PC-3 (cell line): ENCODE measurements around the gene PIAS1. TPM values are rescaled to one million over a fixed set of nuclear protein-coding genes. Genes with fewer than 3 reads are reported as not detected.

Experiments
- ATAC-seq: fragments of 200-7000 bp; cut with Tn5 transposase; 2 replicates; pipeline ENCODE4 v1.9.1; 2020; ENCODE audit warnings: mild to moderate bottlenecking, moderate library complexity
- BruUV-seq: library from RNA; stranded (reverse); fragments of 400-500 nt; replicated peaks from 2 replicates; lab custom pipeline; 2021; lab: Mats Ljungman, UMichigan
- CTCF ChIA-PET: fragments of 300-600 bp; sonication (Branson Sonifier 250); formaldehyde crosslinking; loops from one replicate; lab custom pipeline; 2022; ENCODE audit warnings: antibody characterized with exemption; lab: Charles Lee
- POLR2A ChIA-PET: fragments of 300-600 bp; sonication (Branson Sonifier 250); formaldehyde crosslinking; loops from one replicate; lab custom pipeline; 2022; ENCODE audit warnings: antibody characterized with exemption; ENCODE audit not compliant: unreplicated experiment; lab: Charles Lee
- DNase-seq: peaks from one replicate; pipeline ENCODE4 v3.0.0-alpha.2; 2015
- H2AFZ ChIP-seq: fragments of 300-600 bp; sonication (generic); 2 replicates; pipeline ENCODE4 v1.6.0; 2016; ENCODE audit warnings: antibody characterized with exemption, low read length
- H3F3A ChIP-seq: fragments of 300-600 bp; sonication (generic); one replicate; pipeline ENCODE4 v1.6.0; 2017; ENCODE audit warnings: antibody characterized with exemption, low read length, control low read depth, mild to moderate bottlenecking; ENCODE audit not compliant: unreplicated experiment
- H3K27ac ChIP-seq: fragments of 300-600 bp; sonication (generic); 2 replicates; pipeline ENCODE4 v1.5.1; 2016; ENCODE audit warnings: mild to moderate bottlenecking, low read length
- H3K27me3 ChIP-seq: fragments of 300-600 bp; sonication (generic); 2 replicates; pipeline ENCODE4 v1.6.1; 2016; ENCODE audit warnings: low read length, mixed read lengths
- H3K36me3 ChIP-seq: fragments of 300-600 bp; sonication (generic); 2 replicates; pipeline ENCODE4 v1.6.1; 2016; ENCODE audit warnings: low read depth, mixed run types, low read length, mixed read lengths
- H3K4me1 ChIP-seq: fragments of 300-600 bp; sonication (generic); 2 replicates; pipeline ENCODE4 v1.5.1; 2016; ENCODE audit warnings: low read length; ENCODE audit not compliant: insufficient read depth
- H3K4me2 ChIP-seq: fragments of 300-600 bp; sonication (generic); 2 replicates; pipeline ENCODE4 v1.6.0; 2016; ENCODE audit warnings: low read length
- H3K4me3 ChIP-seq: fragments of 300-600 bp; sonication (generic); 2 replicates; pipeline ENCODE4 v1.5.1; 2016; ENCODE audit warnings: mild to moderate bottlenecking, low read length, mixed read lengths
- H3K79me2 ChIP-seq: fragments of 300-600 bp; sonication (generic); 2 replicates; pipeline ENCODE4 v1.6.1; 2017; ENCODE audit warnings: low read length, mixed read lengths
- H3K9ac ChIP-seq: fragments of 300-600 bp; sonication (generic); 2 replicates; pipeline ENCODE4 v1.6.0; 2016; ENCODE audit warnings: mild to moderate bottlenecking, low read length
- H3K9me2 ChIP-seq: fragments of 300-600 bp; sonication (generic); replicated peaks from 2 replicates; pipeline ENCODE4 v1.6.1; 2016; ENCODE audit warnings: mixed run types, low read length, mixed read lengths
- H3K9me3 ChIP-seq: fragments of 300-600 bp; sonication (generic); 2 replicates; pipeline ENCODE4 v1.6.1; 2016; ENCODE audit warnings: low read length, mixed read lengths
- H4K20me1 ChIP-seq: fragments of 300-600 bp; sonication (generic); 2 replicates; pipeline ENCODE4 v1.6.1; 2016; ENCODE audit warnings: low read length, mixed read lengths
- CTCF ChIP-seq: fragments of 300-600 bp; sonication (generic); conservative IDR thresholded peaks from 2 replicates; pipeline ENCODE4 v1.5.1; 2017; ENCODE audit warnings: antibody characterized with exemption, low read depth, mild to moderate bottlenecking, low read length
- EZH2 ChIP-seq: fragments of 300-600 bp; sonication (generic); IDR thresholded peaks from one replicate; pipeline ENCODE4 v1.6.1; 2017; ENCODE audit warnings: antibody characterized with exemption, mild to moderate bottlenecking, low read length; ENCODE audit not compliant: unreplicated experiment
- EZH2phosphoT487 ChIP-seq: fragments of 300-600 bp; sonication (generic); IDR thresholded peaks from 2 replicates; pipeline ENCODE4 v1.6.1; 2018; ENCODE audit warnings: mild to moderate bottlenecking, antibody characterized with exemption, low read length, borderline replicate concordance
- intact Hi-C: fragments of 100-400 bp; cut with micrococcal nuclease; formaldehyde crosslinking; loops from 2 replicates; pipeline ENCODE4 v1.9.0; 2023
- total RNA-seq: library from RNA; depleted of rRNA; stranded (reverse); fragments of >200 nt; gene quantifications from 2 replicates; pipeline ENCODE4 v1.2.3, GENCODE V29; 2014

PIAS1 gene
- total RNA-seq, 1 experiment from 2014 or later = 21.9 TPM

DNA sequence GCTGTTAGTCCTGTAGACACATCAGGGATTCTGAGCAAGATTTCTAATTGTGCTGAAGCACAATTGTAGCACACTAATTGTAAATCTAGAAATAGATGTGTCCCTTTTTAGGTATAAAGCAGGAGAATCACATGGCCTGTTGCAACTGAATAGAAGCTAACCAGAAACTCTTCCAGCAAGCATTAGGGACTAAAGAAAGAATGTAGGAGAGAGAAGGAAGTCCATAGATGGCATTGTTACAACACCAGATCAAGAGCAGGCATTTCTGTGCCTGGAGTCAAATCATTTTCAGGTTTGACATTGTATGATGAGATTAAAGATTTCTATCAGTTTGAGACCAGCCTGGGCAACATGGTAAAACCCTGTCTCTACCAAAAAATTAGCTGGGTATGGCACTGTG, 123.6 kb downstream of the PIAS1 start:
- Histone ChIP-seq H3K36me3 (peaks cover 19% of the 10 kb centered on the region), H3F3A (no peaks in the 10 kb centered on the region), H3K27ac (no peak overlapping the region), H2AFZ (no peak overlapping the region), H3K4me3 (no peak overlapping the region), H3K9me3 (no peaks in the 10 kb centered on the region), H3K9ac (no peak overlapping the region), H3K4me1 (no peaks in the 10 kb centered on the region), H3K79me2 (no peaks in the 10 kb centered on the region), H4K20me1 (no peaks in the 10 kb centered on the region), H3K9me2 (no peaks in the 10 kb centered on the region), H3K4me2 (no peak overlapping the region), H3K27me3 (no peaks in the 10 kb centered on the region)
- intact Hi-C loops = no loop called here
- POLR2A ChIA-PET = no interaction called here
- ATAC-seq (no peak), DNase-seq (no peak)
- TF ChIP-seq EZH2phosphoT487 (no peak), CTCF (no peak), EZH2 (no peak)
- CTCF ChIA-PET = no interaction called here
- no TSS peak for BruUV-seq

- H3F3A ChIP-seq = no peaks in the 10 kb centered on the region
- ATAC-seq = no peak
- intact Hi-C loops = no loop called here
- BruUV-seq = no TSS peak
- H3K79me2 ChIP-seq = no peaks in the 10 kb centered on the region
- H3K36me3 ChIP-seq = peaks cover 25% of the 10 kb centered on the region; the same call in 1 of the 2 replicates
- H3K4me1 ChIP-seq = no peaks in the 10 kb centered on the region
- no peaks in the 10 kb centered on the region for H3K9me2 ChIP-seq
- ChIA-PET POLR2A (no interaction called here), CTCF (no interaction called here)
- H2AFZ ChIP-seq = no peak overlapping the region
- no peaks in the 10 kb centered on the region for H3K27me3 ChIP-seq
- no peaks in the 10 kb centered on the region for H4K20me1 ChIP-seq
- no peak for TF ChIP-seq CTCF
- TF ChIP-seq EZH2 = no peak
- no peak for TF ChIP-seq EZH2phosphoT487
- no peaks in the 10 kb centered on the region for H3K9me3 ChIP-seq
- no peak overlapping the region for H3K9ac ChIP-seq
- no peak overlapping the region for H3K4me2 ChIP-seq
- no peak overlapping the region for H3K4me3 ChIP-seq
- DNase-seq = no peak
- H3K27ac ChIP-seq = no peak overlapping the region
These were observed 129.7 kb downstream of the PIAS1 start for GRCh38 chr15:68183616-68184315.
